KMS-11 (cell line): ENCODE data around the gene SPG11.
A peak's percentile ranks its signal among the peaks of the same experiment; 100 is the strongest.
"Not testable (repeated sequence)": the region's sequence is repeated elsewhere in the genome, so short reads cannot be mapped to it uniquely, and the experiment has no call there.

Experiments
- H2AFZ ChIP-seq: fragments of 200-600 bp; sonication (generic); 2 replicates; pipeline ENCODE4 v1.6.1; 2016; ENCODE audit warnings: antibody characterized with exemption, mixed run types, low read depth
- H3K27ac ChIP-seq: fragments of 200-600 bp; sonication (generic); 2 replicates; pipeline ENCODE4 v1.6.1; 2016; ENCODE audit warnings: mild to moderate bottlenecking, mixed run types
- H3K27me3 ChIP-seq: fragments of 200-600 bp; sonication (generic); 2 replicates; pipeline ENCODE4 v1.6.1; 2017; ENCODE audit warnings: mild to moderate bottlenecking, low read depth, mixed run types, moderate library complexity; ENCODE audit not compliant: insufficient read depth
- H3K36me3 ChIP-seq: fragments of 200-600 bp; sonication (generic); 2 replicates; pipeline ENCODE4 v1.6.1; 2017; ENCODE audit warnings: mild to moderate bottlenecking, mixed run types; ENCODE audit not compliant: insufficient read depth
- H3K4me1 ChIP-seq: fragments of 200-600 bp; sonication (generic); 2 replicates; pipeline ENCODE4 v1.6.1; 2016; ENCODE audit warnings: mild to moderate bottlenecking, low read depth, mixed run types; ENCODE audit not compliant: poor library complexity, severe bottlenecking
- H3K4me2 ChIP-seq: fragments of 200-600 bp; sonication (generic); 2 replicates; pipeline ENCODE4 v1.7.0; 2016; ENCODE audit warnings: mild to moderate bottlenecking, mixed run types
- H3K4me3 ChIP-seq: fragments of 200-600 bp; sonication (generic); IDR thresholded peaks from 2 replicates; pipeline ENCODE4 v1.6.1; 2017; ENCODE audit warnings: low read depth, low read length, mixed read lengths; ENCODE audit not compliant: insufficient read depth
- H3K79me2 ChIP-seq: fragments of 200-600 bp; sonication (generic); 2 replicates; pipeline ENCODE4 v1.6.1; 2016; ENCODE audit warnings: low read depth, mixed run types; ENCODE audit not compliant: insufficient read depth
- H3K9ac ChIP-seq: fragments of 200-600 bp; sonication (generic); 2 replicates; pipeline ENCODE4 v1.6.1; 2016; ENCODE audit warnings: mild to moderate bottlenecking, mixed run types
- H4K20me1 ChIP-seq: fragments of 200-600 bp; sonication (generic); 2 replicates; pipeline ENCODE4 v1.6.1; 2016; ENCODE audit warnings: mild to moderate bottlenecking, mixed run types; ENCODE audit not compliant: insufficient read depth
- CTCF ChIP-seq: fragments of 200-600 bp; sonication (generic); conservative IDR thresholded peaks from 2 replicates; pipeline ENCODE4 v1.6.1; 2017; ENCODE audit warnings: low read depth, mild to moderate bottlenecking, antibody characterized with exemption, low read length, moderate library complexity, mixed read lengths

SPG11 gene

DNA sequence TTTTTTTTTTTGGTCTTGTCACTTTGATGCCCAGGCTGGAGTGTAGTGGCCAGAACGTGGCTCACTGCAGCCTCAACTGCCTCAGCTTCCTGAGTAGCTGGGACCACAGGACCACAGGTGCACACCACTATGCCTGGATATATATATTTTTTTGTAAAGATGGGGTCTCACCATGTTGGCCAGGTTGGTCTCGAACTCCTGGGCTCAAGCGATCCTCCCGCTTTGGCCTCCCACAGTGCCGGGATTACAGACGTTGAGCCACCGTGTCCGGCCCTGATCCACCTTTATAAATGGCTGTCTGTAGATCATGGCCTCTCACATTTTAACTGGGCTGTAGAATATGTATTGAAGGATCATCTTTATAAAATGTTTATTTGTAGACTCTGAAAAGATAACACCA, 128.4 kb downstream of the SPG11 start:
- no peak for TF ChIP-seq CTCF
- H4K20me1 ChIP-seq: 0 out of 2 replicates have a peak, but pooled peaks cover 3% of the 10 kb centered on the region
- H3K27ac ChIP-seq: no peak overlapping the region
- H3K9ac ChIP-seq: no peak overlapping the region
- H2AFZ ChIP-seq: no peak overlapping the region
- no peaks in the 10 kb centered on the region for H3K27me3 ChIP-seq
- no peak overlapping the region for H3K4me2 ChIP-seq
- H3K4me3 ChIP-seq: no peak overlapping the region
- peaks cover 30% of the 10 kb centered on the region for H3K79me2 ChIP-seq
- H3K4me1 ChIP-seq: peaks cover 18% of the 10 kb centered on the region
- peaks cover 3% of the 10 kb centered on the region; the same call in 1 of the 2 replicates for H3K36me3 ChIP-seq

DNA sequence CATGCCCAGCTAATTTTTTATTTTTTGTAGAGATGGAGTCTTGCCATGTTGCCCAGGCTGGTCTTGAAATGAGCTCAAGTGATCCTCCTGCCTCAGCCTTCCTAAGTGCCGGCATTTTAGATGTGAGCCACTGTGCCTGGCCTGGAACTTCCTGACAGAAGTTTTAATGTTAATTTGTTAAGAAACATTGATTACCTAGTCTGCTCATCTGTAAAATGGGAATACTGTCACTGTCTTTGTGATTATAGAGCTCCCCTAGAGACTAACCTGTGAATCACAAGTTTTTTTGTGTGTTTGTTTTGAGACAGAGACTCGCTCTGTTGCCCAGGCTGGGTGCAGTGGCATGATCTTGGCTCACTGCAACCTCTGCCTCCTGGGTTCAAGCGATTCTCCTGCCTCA, 130.8 kb downstream of the SPG11 start:
- peaks cover 8% of the 10 kb centered on the region for H3K79me2 ChIP-seq
- peaks cover 6% of the 10 kb centered on the region for H3K4me1 ChIP-seq
- H4K20me1 ChIP-seq: no peaks in the 10 kb centered on the region
- no peaks in the 10 kb centered on the region for H3K36me3 ChIP-seq
- no peak overlapping the region for H3K4me3 ChIP-seq
- H3K27me3 ChIP-seq: no peaks in the 10 kb centered on the region
- no peak overlapping the region for H3K4me2 ChIP-seq
- TF ChIP-seq CTCF: peak; percentile 63
- no peak overlapping the region for H3K9ac ChIP-seq
- H3K27ac ChIP-seq: no peak overlapping the region
- H2AFZ ChIP-seq: no peak overlapping the region

- not testable (repeated sequence) for H3K9ac ChIP-seq, H3K79me2 ChIP-seq, H3K27me3 ChIP-seq, H3K27ac ChIP-seq, H2AFZ ChIP-seq, H3K4me3 ChIP-seq, H3K4me1 ChIP-seq, H3K4me2 ChIP-seq, H4K20me1 ChIP-seq, H3K36me3 ChIP-seq
These were observed 131.2 kb downstream of the SPG11 start for GRCh38 chr15:44532275-44532674.

DNA sequence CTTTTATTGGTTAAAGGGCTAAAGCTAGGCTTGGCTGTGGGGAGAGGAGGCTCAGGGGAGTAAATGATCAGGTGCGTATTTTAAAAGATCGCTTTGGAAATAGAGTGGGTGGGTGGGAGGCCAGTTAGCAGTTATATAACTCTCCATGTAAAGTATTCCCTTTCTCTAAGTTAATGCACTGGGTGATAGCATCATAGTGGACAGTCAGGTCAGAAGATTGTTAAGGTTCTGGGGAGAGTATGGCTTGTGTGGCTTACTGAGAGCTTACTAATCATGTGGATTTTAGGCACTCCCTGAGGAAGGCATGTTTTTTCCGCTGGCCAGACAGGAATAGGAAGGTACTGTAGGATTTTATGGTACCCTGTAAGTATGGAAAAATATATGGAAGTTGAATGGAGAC, 132.8 kb downstream of the SPG11 start:
- no peaks in the 10 kb centered on the region for H4K20me1 ChIP-seq
- H3K4me3 ChIP-seq: no peak overlapping the region
- TF ChIP-seq CTCF: no peak
- no peak overlapping the region for H3K4me2 ChIP-seq
- H3K27me3 ChIP-seq: no peaks in the 10 kb centered on the region
- H3K36me3 ChIP-seq: no peaks in the 10 kb centered on the region
- H3K9ac ChIP-seq: no peak overlapping the region
- H3K79me2 ChIP-seq: no peaks in the 10 kb centered on the region
- peaks cover 5% of the 10 kb centered on the region for H3K4me1 ChIP-seq
- H3K27ac ChIP-seq: no peak overlapping the region
- no peak overlapping the region for H2AFZ ChIP-seq

DNA sequence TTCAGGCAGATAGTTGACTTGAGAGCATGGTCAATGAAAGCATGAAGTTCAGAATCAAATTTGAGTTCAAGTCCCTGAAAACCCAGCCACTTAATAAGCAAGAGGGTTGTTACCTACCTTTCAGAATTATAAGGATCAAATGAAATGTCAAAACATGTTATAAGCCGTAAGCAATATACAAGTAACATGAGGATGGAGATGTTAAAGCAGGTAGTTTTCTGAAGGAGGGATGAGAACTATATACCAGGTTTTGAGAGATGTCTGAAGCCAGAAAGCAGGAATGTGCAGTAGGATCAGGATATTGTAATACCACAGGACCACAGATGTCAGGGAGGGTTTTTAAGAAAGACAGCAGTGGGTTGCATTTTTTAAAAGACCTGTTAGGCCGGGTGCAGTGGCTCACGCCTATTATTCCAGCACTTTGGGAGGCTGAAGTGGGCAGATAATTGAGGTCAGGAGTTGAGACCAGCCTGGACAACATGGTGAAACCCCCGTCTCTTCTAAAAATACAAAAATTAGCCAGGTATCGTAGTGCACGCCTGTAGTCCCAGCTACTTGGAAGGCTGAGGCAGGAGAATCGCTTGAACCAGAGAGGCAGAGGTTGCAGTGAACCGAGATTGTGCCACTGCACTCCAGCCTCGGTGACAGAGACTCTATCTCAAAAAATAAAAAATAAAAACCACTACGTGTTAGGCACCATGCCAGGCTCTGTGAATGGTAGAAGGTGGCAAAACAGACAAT, 133.4 kb downstream of the SPG11 start:
- no peaks in the 10 kb centered on the region for H3K4me1 ChIP-seq
- no peak overlapping the region for H3K4me3 ChIP-seq
- no peaks in the 10 kb centered on the region for H3K27me3 ChIP-seq
- no peaks in the 10 kb centered on the region for H3K36me3 ChIP-seq
- TF ChIP-seq CTCF: no peak
- no peak overlapping the region for H3K9ac ChIP-seq
- no peak overlapping the region for H3K4me2 ChIP-seq
- no peaks in the 10 kb centered on the region for H3K79me2 ChIP-seq
- H3K27ac ChIP-seq: no peak overlapping the region
- no peak overlapping the region for H2AFZ ChIP-seq
- H4K20me1 ChIP-seq: no peaks in the 10 kb centered on the region
